GM18861 (cell line): Measurements from ENCODE around the gene DEPDC5.

Source experiments
- ATAC-seq: cut with Tn5 transposase; IDR thresholded peaks from one replicate; pipeline ENCODE4 v1.9.1; 2021; ENCODE audit not compliant: unreplicated experiment

The DEPDC5 gene

GRCh38 chr22:31891366-31892079 is 137.7 kb downstream of the DEPDC5 start:
- ATAC-seq = no peak

- ATAC-seq = no peak
Observed at GRCh38 chr22:31892080-31892433, 138.2 kb downstream of the DEPDC5 start.

- no peak for ATAC-seq
Observed at GRCh38 chr22:31893460-31893859, 139.6 kb downstream of the DEPDC5 start.

- ATAC-seq = no peak
Observed at GRCh38 chr22:31895411-31896123, 141.7 kb downstream of the DEPDC5 start.

GRCh38 chr22:31896472-31896871 is 142.7 kb downstream of the DEPDC5 start:
- no peak for ATAC-seq

- no peak for ATAC-seq
Observed at GRCh38 chr22:31897842-31898805, 144.3 kb downstream of the DEPDC5 start.

- no peak for ATAC-seq
Observed at GRCh38 chr22:31898926-31899325, 145.1 kb downstream of the DEPDC5 start.

GRCh38 chr22:31899669-31900068 is 145.8 kb downstream of the DEPDC5 start:
- ATAC-seq = no peak

GRCh38 chr22:31901388-31902137 is 147.7 kb downstream of the DEPDC5 start:
- no peak for ATAC-seq

GRCh38 chr22:31904651-31905050 is 150.8 kb downstream of the DEPDC5 start:
- ATAC-seq = no peak

GRCh38 chr22:31905356-31905755 is 151.5 kb downstream of the DEPDC5 start:
- ATAC-seq = no peak

- ATAC-seq = no peak
Observed at GRCh38 chr22:31906086-31906485, 152.3 kb downstream of the DEPDC5 start.

GRCh38 chr22:31906569-31906968 is 152.8 kb downstream of the DEPDC5 start:
- no peak for ATAC-seq

- no peak for ATAC-seq
Observed at GRCh38 chr22:31909977-31910376, 156.2 kb downstream of the DEPDC5 start.

- no peak for ATAC-seq
Observed at GRCh38 chr22:31911565-31912406, 158.0 kb downstream of the DEPDC5 start.

GRCh38 chr22:31912407-31912743 is 158.6 kb downstream of the DEPDC5 start:
- ATAC-seq = no peak

- ATAC-seq = no peak
Observed at GRCh38 chr22:31915586-31915985, 161.8 kb downstream of the DEPDC5 start.

- ATAC-seq = no peak
Observed at GRCh38 chr22:31917227-31917921, 163.6 kb downstream of the DEPDC5 start.

GRCh38 chr22:31919730-31920129 is 165.9 kb downstream of the DEPDC5 start:
- ATAC-seq = no peak
